BJ (cell line): ENCODE data around the gene EFNA3. TPM values are rescaled to one million over a fixed set of nuclear protein-coding genes. Genes with fewer than 3 reads are reported as not detected.
A peak's percentile ranks its signal among the peaks of the same experiment; 100 is the strongest.

Experiments used
- CTCF ChIA-PET: fragments of 350-600 bp; formaldehyde crosslinking; extraction: SDS; loops from one replicate; lab custom pipeline; 2021; ENCODE audit warnings: antibody characterized with exemption, inconsistent platforms; lab: Yijun Ruan, JAX
- POLR2A ChIA-PET: fragments of 300-600 bp; sonication (Branson Sonifier 250); formaldehyde crosslinking; extraction: SDS; loops from one replicate; lab custom pipeline; 2021; ENCODE audit warnings: antibody characterized with exemption; lab: Charles Lee
- DNase-seq: peaks from one replicate; pipeline ENCODE4 v3.0.0-alpha.2; 2011; ENCODE audit warnings: low read depth
- H3K27me3 ChIP-seq: 2 replicates; pipeline ENCODE4 v1.6.0; 2011; ENCODE audit warnings: low read length; ENCODE audit not compliant: control insufficient read depth, insufficient read depth
- H3K36me3 ChIP-seq: 2 replicates; pipeline ENCODE4 v1.5.1; 2011; ENCODE audit warnings: low read length; ENCODE audit not compliant: control insufficient read depth, insufficient read depth
- H3K4me3 ChIP-seq: 2 replicates; pipeline ENCODE4 v1.5.1; 2011; ENCODE audit warnings: low read depth, mild to moderate bottlenecking, control low read depth, low read length
- CTCF ChIP-seq: IDR thresholded peaks from 2 replicates; pipeline ENCODE4 v1.5.1; 2011; ENCODE audit warnings: low read depth, mild to moderate bottlenecking, control low read depth, inconsistent platforms, low read length, moderate library complexity; ENCODE audit not compliant: insufficient read depth
- polyA plus RNA-seq: library from polyadenylated mRNA; depleted of rRNA; stranded (reverse); fragments of >200 nt; gene quantifications from 2 replicates; pipeline ENCODE4 v1.2.3, GENCODE V29; 2011

EFNA3 gene
- polyA plus RNA-seq, 1 experiment, result 1.8 TPM

- no peak overlapping the region for H3K4me3 ChIP-seq
- POLR2A ChIA-PET, result no interaction called here
- no peaks in the 10 kb centered on the region for H3K36me3 ChIP-seq
- peaks cover 23% of the 10 kb centered on the region for H3K27me3 ChIP-seq
- peak; percentile 97 for TF ChIP-seq CTCF
- DNase-seq, result no peak
- CTCF ChIA-PET, result interaction anchor here (0.6 to 4.7 kb wide), 21 partner anchors 10 to 606 kb away, joined by 3 to 147 read pairs (median 10); partner anchors contain the start of genes ADAM15, EFNA4, KRTCAP2 and PBXIP1
These were observed 7.6 kb downstream of the EFNA3 start for GRCh38 chr1:155086128-155086741.

GRCh38 chr1:155086856-155087535 is 8.4 kb downstream of the EFNA3 start:
- DNase-seq, result no peak
- H3K36me3 ChIP-seq, result no peaks in the 10 kb centered on the region
- TF ChIP-seq CTCF, result no peak
- ChIA-PET POLR2A (no interaction called here), CTCF (interaction anchor here (0.6 to 4.7 kb wide), 14 partner anchors 9 to 131 kb away, joined by 3 to 147 read pairs (median 10); partner anchors contain the start of genes ADAM15, EFNA4, KRTCAP2 and PBXIP1)
- H3K4me3 ChIP-seq, result no peak overlapping the region
- peaks cover 19% of the 10 kb centered on the region for H3K27me3 ChIP-seq

DNA sequence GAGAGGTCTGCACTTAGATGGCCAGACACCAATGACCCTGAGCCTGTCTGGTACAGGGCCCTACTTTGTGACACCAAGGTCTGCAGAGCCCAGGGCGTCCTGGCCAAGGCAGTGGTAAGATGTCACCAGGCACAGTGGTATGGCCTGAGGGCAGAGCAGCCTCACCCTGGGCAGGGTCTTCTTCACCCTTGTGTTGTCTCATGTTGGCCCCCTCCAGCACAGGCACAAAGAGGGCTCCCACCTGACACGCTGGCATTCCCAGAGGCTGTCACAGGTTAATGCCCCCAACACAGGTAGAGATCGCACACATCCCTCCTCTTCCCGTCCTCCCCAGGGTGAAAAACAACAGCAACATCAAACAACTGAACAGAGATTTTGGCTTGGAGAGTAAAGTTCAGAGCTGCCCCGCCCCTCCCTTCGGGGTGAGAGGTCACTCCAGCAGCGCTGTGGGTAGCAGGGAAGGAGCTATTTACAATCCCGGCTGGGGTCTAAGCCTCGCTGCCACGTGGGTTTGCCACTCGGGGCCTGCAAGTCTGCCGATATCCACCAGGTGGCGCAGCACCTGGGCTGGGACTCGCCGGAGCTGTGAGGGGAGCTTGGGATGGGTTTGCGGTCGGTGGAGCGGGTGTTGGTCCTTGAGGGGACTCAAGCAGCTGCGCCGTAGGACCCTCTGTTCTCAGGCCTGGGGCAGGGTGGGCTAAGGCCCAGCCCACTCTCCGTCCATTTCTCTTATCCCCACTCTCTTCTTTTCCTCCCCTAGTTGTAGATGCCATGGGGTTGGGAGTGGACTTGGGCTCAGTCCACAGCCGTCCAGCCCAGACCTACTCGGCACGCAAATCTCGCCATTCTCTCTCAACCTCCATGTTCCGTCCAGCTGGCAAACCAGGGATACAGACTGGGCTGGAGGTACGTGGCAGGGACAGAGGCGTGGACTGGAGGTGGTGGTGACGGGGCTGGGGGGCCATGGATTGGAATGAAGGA is 12.7 kb downstream of the EFNA3 start:
- POLR2A ChIA-PET, result no interaction called here
- Histone ChIP-seq H3K4me3 (no peak overlapping the region), H3K36me3 (no peaks in the 10 kb centered on the region), H3K27me3 (peaks cover 6% of the 10 kb centered on the region)
- CTCF ChIA-PET, result interaction anchor here (0.7 to 6.7 kb wide), 39 partner anchors 9 to 560 kb away, joined by 3 to 259 read pairs (median 5); partner anchors contain the start of genes ADAM15, EFNA3, EFNA4 and KRTCAP2
- TF ChIP-seq CTCF, result peak; percentile 98
- DNase-seq, result no peak

GRCh38 chr1:155092131-155092530 is 13.5 kb downstream of the EFNA3 start:
- no peak for TF ChIP-seq CTCF
- no peak overlapping the region for H3K4me3 ChIP-seq
- POLR2A ChIA-PET, result no interaction called here
- H3K27me3 ChIP-seq, result peaks cover 8% of the 10 kb centered on the region
- CTCF ChIA-PET, result interaction anchor here (0.8 to 6.7 kb wide), 35 partner anchors 8 to 559 kb away, joined by 3 to 259 read pairs (median 5); partner anchors contain the start of genes ADAM15, EFNA3, EFNA4 and KRTCAP2
- no peaks in the 10 kb centered on the region for H3K36me3 ChIP-seq
- DNase-seq, result no peak
